ENCODE measurements around the gene GLIS1. TPM values are rescaled to one million over a fixed set of nuclear protein-coding genes. Genes with fewer than 3 reads are reported as not detected.

Gene GLIS1
- total RNA-seq, 1 donor from 2014 or later = 0.07 TPM

DNA sequence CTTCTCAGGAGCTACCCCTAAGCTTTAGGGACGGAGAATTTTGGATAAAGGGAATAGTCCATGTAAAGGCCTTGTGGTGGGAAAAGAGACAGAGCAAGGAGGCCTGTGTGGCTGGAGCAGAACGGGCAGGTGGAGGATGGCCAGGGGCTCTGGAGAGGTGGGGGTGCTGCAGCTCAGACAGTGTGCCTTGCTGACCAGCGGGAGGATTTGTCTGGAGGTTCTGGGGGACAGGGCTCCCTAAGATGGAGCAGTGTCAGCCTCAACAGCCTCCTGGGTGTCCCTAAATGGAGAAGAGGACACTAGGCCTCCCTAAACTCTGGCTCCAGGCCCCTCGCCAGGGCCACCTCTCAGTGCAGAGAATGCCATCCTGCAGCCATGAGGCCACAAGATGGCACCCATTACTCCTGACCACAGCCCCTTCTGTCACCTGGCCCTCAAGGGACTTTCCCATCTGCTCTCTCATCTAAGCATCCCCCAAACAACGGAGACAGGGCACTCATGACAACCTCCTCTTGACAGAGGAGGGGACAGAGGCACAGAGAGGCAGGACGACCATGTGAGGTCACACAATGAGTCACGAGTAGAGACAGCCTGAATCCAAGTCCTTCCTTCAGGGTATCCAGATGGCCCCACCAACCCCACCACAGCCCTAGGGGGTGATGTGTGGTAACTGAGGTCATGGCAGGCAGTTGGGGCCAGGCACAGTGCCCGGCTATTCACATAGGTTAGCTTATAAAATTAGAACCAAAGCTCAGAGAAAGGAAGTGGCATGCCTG, 185.0 kb downstream of the GLIS1 start:
- Histone ChIP-seq H3K4me3 (ENCODE audit: insufficient read depth, low read depth, low read length) (no peak overlapping the region), H3K9me3 (ENCODE audit: insufficient read depth, low read depth, low read length) (no peaks in the 10 kb centered on the region), H3K79me2 (ENCODE audit: insufficient read depth, low read length) (no peaks in the 10 kb centered on the region), H3K4me2 (ENCODE audit: low read length) (no peak overlapping the region), H4K20me1 (ENCODE audit: insufficient read depth, low read length) (peaks cover 96% of the 10 kb centered on the region), H3K9ac (ENCODE audit: low read length) (no peak overlapping the region), H2AFZ (ENCODE audit: low read depth, low read length) (no peak overlapping the region), H3K36me3 (ENCODE audit: insufficient read depth, low read length) (no peaks in the 10 kb centered on the region), H3K4me1 (ENCODE audit: insufficient read depth, low read length) (peaks cover 4% of the 10 kb centered on the region), H3K27ac (ENCODE audit: low read depth, low read length) (no peak overlapping the region), H3K27me3 (ENCODE audit: insufficient read depth, low read length) (no peaks in the 10 kb centered on the region)
- Mint-ChIP-seq H3K4me3 (ENCODE audit: unreplicated experiment) (no peak overlapping the region), H3K9me3 (ENCODE audit: unreplicated experiment) (no peaks in the 10 kb centered on the region), H3K36me3 (ENCODE audit: low read depth, unreplicated experiment) (no peaks in the 10 kb centered on the region), H3K4me1 (ENCODE audit: low read depth, unreplicated experiment) (no peaks in the 10 kb centered on the region), H3K27me3 (ENCODE audit: low read depth, unreplicated experiment) (peaks cover 40% of the 10 kb centered on the region), H3K27ac (ENCODE audit: unreplicated experiment) (peak overlapping the region; percentile 9)
- DNase-seq (ENCODE audit: low read depth) (no peak), FAIRE-seq (no peak)
- no peak for TF ChIP-seq CTCF (IDR thresholded peaks at IDR 0.05; ENCODE audit: insufficient read depth, low read depth, low read length)
- TF ChIP-seq EZH2 (IDR thresholded peaks at IDR 0.05; ENCODE audit: insufficient read depth, low read length) = no peak

DNA sequence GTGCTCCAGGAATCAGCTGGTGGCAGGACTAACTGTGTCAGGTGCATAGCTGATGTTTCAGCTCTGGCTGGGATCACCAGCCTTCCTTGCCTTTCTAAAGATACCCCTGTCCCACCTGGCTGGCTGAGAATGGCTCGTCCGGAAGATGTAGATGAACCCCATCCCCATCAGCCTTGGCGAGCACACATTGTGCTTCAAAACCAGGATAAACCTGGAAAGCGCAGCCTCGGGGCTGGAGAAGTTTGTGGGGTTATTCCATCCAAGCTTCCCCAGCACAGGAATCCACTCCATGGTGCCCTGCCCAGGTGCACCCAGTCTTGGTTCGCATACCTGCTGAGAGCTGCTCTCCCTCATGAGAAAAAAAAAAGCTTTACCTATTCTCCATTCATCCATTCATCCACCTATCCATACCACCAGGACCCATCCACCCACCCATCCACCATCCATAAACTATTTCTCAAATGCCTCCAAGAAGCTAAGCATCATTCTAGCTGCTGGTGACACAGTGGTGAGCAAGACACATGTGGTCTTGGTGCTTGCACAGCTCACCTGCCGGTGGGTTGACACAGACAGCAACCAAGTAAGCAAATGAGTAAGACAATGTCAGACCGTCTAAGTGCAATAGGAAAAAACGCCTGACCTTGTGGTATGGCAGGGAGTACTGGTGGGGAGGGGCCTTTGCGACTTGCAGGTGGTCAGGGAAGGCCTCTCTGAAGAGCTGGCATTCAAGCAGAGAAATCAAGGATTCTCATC, 185.8 kb downstream of the GLIS1 start:
- H3K9ac ChIP-seq (ENCODE audit: low read length) = no peak overlapping the region
- no peak for TF ChIP-seq CTCF (IDR thresholded peaks at IDR 0.05; ENCODE audit: insufficient read depth, low read depth, low read length)
- no peak for TF ChIP-seq EZH2 (IDR thresholded peaks at IDR 0.05; ENCODE audit: insufficient read depth, low read length)
- peaks cover 4% of the 10 kb centered on the region for H3K4me1 ChIP-seq (ENCODE audit: insufficient read depth, low read length)
- no peaks in the 10 kb centered on the region for H3K36me3 Mint-ChIP-seq (ENCODE audit: low read depth, unreplicated experiment)
- peaks cover 96% of the 10 kb centered on the region for H4K20me1 ChIP-seq (ENCODE audit: insufficient read depth, low read length)
- H3K27ac Mint-ChIP-seq (ENCODE audit: unreplicated experiment) = no peak overlapping the region
- no peak overlapping the region for H3K4me3 Mint-ChIP-seq (ENCODE audit: unreplicated experiment)
- no peaks in the 10 kb centered on the region for H3K36me3 ChIP-seq (ENCODE audit: insufficient read depth, low read length)
- DNase-seq (ENCODE audit: low read depth) (no peak), FAIRE-seq (no peak)
- H3K27me3 Mint-ChIP-seq (ENCODE audit: low read depth, unreplicated experiment) = peaks cover 36% of the 10 kb centered on the region
- H3K27ac ChIP-seq (ENCODE audit: low read depth, low read length) = no peak overlapping the region
- H3K9me3 ChIP-seq (ENCODE audit: insufficient read depth, low read depth, low read length) = no peaks in the 10 kb centered on the region
- no peaks in the 10 kb centered on the region for H3K79me2 ChIP-seq (ENCODE audit: insufficient read depth, low read length)
- H3K4me1 Mint-ChIP-seq (ENCODE audit: low read depth, unreplicated experiment) = no peaks in the 10 kb centered on the region
- no peak overlapping the region for H3K4me2 ChIP-seq (ENCODE audit: low read length)
- no peak overlapping the region for H2AFZ ChIP-seq (ENCODE audit: low read depth, low read length)
- H3K9me3 Mint-ChIP-seq (ENCODE audit: unreplicated experiment) = no peaks in the 10 kb centered on the region
- no peak overlapping the region for H3K4me3 ChIP-seq (ENCODE audit: insufficient read depth, low read depth, low read length)
- H3K27me3 ChIP-seq (ENCODE audit: insufficient read depth, low read length) = no peaks in the 10 kb centered on the region
